GM21723 (cell line): ENCODE measurements around the gene DYRK1A.

Source experiments
- ATAC-seq: cut with Tn5 transposase; IDR thresholded peaks from one replicate; pipeline ENCODE4 v1.9.1; 2021; ENCODE audit warnings: mild to moderate bottlenecking, moderate library complexity; ENCODE audit not compliant: unreplicated experiment

The DYRK1A gene

GRCh38 chr21:37364722-37365121 is 1.9 kb upstream of the DYRK1A start:
- no peak for ATAC-seq

GRCh38 chr21:37365517-37366481 is 774 bp upstream of the DYRK1A start:
- ATAC-seq: peak; percentile 38

- peak; percentile 0 for ATAC-seq
Measured at GRCh38 chr21:37367336-37367702, 746 bp downstream of the DYRK1A start.

GRCh38 chr21:37367703-37368540 is 1.3 kb downstream of the DYRK1A start:
- peak; percentile 29 for ATAC-seq

GRCh38 chr21:37368541-37369279 is 2.1 kb downstream of the DYRK1A start:
- ATAC-seq: no peak

GRCh38 chr21:37369307-37369854 is 2.8 kb downstream of the DYRK1A start:
- ATAC-seq: no peak

GRCh38 chr21:37370152-37371040 is 3.8 kb downstream of the DYRK1A start:
- no peak for ATAC-seq

- no peak for ATAC-seq
Measured at GRCh38 chr21:37371041-37371397, 4.4 kb downstream of the DYRK1A start.

- ATAC-seq: no peak
Measured at GRCh38 chr21:37372127-37372731, 5.7 kb downstream of the DYRK1A start.

GRCh38 chr21:37372951-37373350 is 6.4 kb downstream of the DYRK1A start:
- ATAC-seq: no peak

GRCh38 chr21:37373539-37373938 is 7.0 kb downstream of the DYRK1A start:
- no peak for ATAC-seq

- no peak for ATAC-seq
Measured at GRCh38 chr21:37374027-37374426, 7.5 kb downstream of the DYRK1A start.

GRCh38 chr21:37375866-37376574 is 9.4 kb downstream of the DYRK1A start:
- ATAC-seq: no peak

GRCh38 chr21:37378700-37379139 is 12.1 kb downstream of the DYRK1A start:
- no peak for ATAC-seq

- no peak for ATAC-seq
Measured at GRCh38 chr21:37380349-37381323, 14.1 kb downstream of the DYRK1A start.

GRCh38 chr21:37381883-37382585 is 15.5 kb downstream of the DYRK1A start:
- ATAC-seq: no peak

- ATAC-seq: no peak
Measured at GRCh38 chr21:37383086-37383485, 16.5 kb downstream of the DYRK1A start.
